Left lung (tissue), 10 donors: Measurements from ENCODE around the gene PRAMEF12. TPM values are rescaled to one million over a fixed set of nuclear protein-coding genes. Genes with fewer than 3 reads are reported as not detected.
A peak's percentile ranks its signal among the peaks of the same experiment; 100 is the strongest.
"Not testable (repeated sequence)": the region's sequence is repeated elsewhere in the genome, so short reads cannot be mapped to it uniquely, and the experiment has no call there.

Experiments
- ATAC-seq: fragments of 200-7000 bp; cut with Tn5 transposase; one replicate; pipeline ENCODE4 v1.9.1; 2020; ENCODE audit warnings: moderate library complexity
- DNase-seq, 4 donors: peaks; one replicate each; pipeline ENCODE4 v3.0.0-alpha.2; 2013 to 2020
- H3K27ac ChIP-seq, 2 donors: fragments of 200-600 bp; sonication (generic) in 1 of 2; one replicate each; pipeline versions ENCODE4 v1.5.0 to v1.8.0; 2020 to 2021
- H3K27me3 ChIP-seq, 2 donors: fragments of 200-600 bp; sonication (generic) in 1 of 2; one replicate each; pipeline versions ENCODE4 v1.5.0 to v1.8.0; 2020 to 2021
- H3K36me3 ChIP-seq, 2 donors: fragments of 200-600 bp; sonication (generic) in 1 of 2; one replicate each; pipeline versions ENCODE4 v1.5.0 to v1.8.0; 2020 to 2021
- H3K4me1 ChIP-seq, 2 donors: fragments of 200-600 bp; one replicate each; pipeline ENCODE4 v1.8.0; 2021
- H3K4me3 ChIP-seq, 2 donors: fragments of 200-600 bp; sonication (generic) in 1 of 2; one replicate each; pipeline versions ENCODE4 v1.5.0 to v1.8.0; 2020 to 2021; ENCODE audit warnings: mild to moderate bottlenecking in 1 of 2
- H3K9me3 ChIP-seq, 2 donors: fragments of 200-600 bp; sonication (generic) in 1 of 2; one replicate each; pipeline versions ENCODE4 v1.5.0 to v1.8.0; 2020 to 2021
- intact Hi-C, 2 donors: fragments of 100-400 bp; cut with DNase I; formaldehyde crosslinking; loops; one replicate each; pipeline versions ENCODE4 v1.11.2 to v1.14.2; 2022
- polyA plus RNA-seq, 6 donors: library from polyadenylated mRNA; unstranded; fragments of 120-200 nt; gene quantifications; one replicate each; pipeline ENCODE4 v1.2.1, GENCODE V29; 2013; ENCODE audit not compliant: insufficient read length in 6 of 6
- total RNA-seq, 2 donors: library from RNA; stranded (reverse); fragmentation: NEBNext Ultra II Directional; extraction: Animal tissue kit (Norgen Biotek cat#: 25700); gene quantifications; one replicate each; pipeline ENCODE4 v1.2.1, GENCODE V29; 2021
- TF ChIP-seq, protein P1 (sequence below), 2 donors: fragments of 200-600 bp; sonication (generic) in 1 of 2; IDR thresholded peaks; one replicate each; pipeline versions ENCODE4 v1.5.0 to v1.8.0; 2021; ENCODE audit warnings: antibody characterized with exemption in 2 of 2
- donor health status: DM: no; HTN: yes; CAD: no.
- donor health status: DM: no; HTN: no; CAD: no.

PRAMEF12 gene
- total and polyA plus RNA-seq, 8 donors: not detected

DNA sequence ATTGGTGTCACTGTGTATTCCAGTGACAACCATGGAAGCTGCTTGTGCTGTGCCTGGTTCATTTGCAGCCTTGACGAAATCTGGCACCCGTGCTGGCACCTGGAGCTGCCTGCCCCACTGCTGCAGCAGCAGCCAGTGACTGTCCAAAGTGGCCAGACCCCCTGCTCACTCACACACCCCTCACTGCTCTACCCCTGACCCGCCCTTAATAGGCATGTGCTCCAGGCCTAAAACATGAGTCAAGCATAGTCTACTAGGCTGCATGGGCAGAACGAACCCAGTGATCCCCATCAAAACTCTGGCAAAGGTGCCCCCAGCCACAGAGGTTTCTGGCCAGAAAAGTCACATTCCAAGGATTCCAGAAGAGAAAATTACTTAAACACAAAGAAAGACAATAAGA is 25.4 kb downstream of the PRAMEF12 start:
- intact Hi-C loops: no loop called here
- TF ChIP-seq, protein P1, sequence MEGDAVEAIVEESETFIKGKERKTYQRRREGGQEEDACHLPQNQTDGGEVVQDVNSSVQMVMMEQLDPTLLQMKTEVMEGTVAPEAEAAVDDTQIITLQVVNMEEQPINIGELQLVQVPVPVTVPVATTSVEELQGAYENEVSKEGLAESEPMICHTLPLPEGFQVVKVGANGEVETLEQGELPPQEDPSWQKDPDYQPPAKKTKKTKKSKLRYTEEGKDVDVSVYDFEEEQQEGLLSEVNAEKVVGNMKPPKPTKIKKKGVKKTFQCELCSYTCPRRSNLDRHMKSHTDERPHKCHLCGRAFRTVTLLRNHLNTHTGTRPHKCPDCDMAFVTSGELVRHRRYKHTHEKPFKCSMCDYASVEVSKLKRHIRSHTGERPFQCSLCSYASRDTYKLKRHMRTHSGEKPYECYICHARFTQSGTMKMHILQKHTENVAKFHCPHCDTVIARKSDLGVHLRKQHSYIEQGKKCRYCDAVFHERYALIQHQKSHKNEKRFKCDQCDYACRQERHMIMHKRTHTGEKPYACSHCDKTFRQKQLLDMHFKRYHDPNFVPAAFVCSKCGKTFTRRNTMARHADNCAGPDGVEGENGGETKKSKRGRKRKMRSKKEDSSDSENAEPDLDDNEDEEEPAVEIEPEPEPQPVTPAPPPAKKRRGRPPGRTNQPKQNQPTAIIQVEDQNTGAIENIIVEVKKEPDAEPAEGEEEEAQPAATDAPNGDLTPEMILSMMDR (IDR thresholded peaks at IDR 0.05): no peak
- Histone ChIP-seq H3K4me3 (no peak overlapping the region), H3K36me3 (no peaks in the 10 kb centered on the region), H3K9me3 (no peaks in the 10 kb centered on the region), H3K27ac (no peak overlapping the region), H3K4me1 (no peaks in the 10 kb centered on the region), H3K27me3 (no peaks in the 10 kb centered on the region)
- ATAC-seq (no peak), DNase-seq (no peak)

DNA sequence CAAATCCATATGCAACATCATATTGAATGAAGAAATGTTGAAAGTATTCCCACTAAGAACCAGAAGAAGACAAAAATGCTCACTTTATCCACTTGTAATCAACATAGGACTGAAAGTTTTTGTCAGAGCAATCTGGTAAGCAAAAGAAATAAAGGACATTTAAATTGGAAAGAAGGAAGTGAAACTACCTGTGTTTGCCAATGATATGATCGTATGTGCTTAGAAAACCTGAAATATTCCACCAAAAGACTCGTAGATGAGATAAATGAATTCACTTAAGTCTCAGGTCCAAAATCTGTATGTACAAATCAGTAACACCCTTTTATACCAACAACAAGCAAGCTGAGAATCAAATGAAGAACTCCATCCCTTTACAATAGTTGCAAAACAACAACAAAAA is 26.2 kb downstream of the PRAMEF12 start:
- Histone ChIP-seq H3K27me3 (no peaks in the 10 kb centered on the region), H3K36me3 (no peaks in the 10 kb centered on the region), H3K27ac (no peak overlapping the region), H3K4me3 (no peak overlapping the region), H3K9me3 (peaks cover 0 to 4% of the 10 kb centered on the region in 2 donors), H3K4me1 (no peaks in the 10 kb centered on the region)
- intact Hi-C loops: no loop called here
- TF ChIP-seq, protein P1 (IDR thresholded peaks at IDR 0.05): no peak
- ATAC-seq: no peak
- no peak for DNase-seq

DNA sequence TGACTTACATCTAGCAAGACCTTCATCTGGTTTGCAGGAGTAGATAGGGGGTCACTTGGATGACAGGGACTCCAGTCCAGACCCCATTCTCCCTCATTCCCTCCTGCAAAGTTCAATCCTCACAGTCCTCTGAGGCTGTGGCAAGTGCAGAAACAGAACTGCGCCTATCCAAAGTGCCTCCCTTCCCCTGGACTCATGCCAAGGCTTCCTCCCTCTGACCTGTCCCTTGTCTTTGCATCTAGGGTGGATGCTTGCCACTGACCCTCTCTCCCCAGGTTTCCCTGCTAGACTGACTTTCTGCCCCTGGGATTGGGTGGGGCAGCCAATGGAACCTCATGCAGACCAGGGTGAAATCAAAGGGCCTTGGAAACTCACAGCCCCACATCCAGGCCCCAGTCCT is 36.4 kb downstream of the PRAMEF12 start:
- TF ChIP-seq, protein P1 (IDR thresholded peaks at IDR 0.05): no peak
- peaks cover 0 to 6% of the 10 kb centered on the region in 2 donors for H3K9me3 ChIP-seq
- no peak overlapping the region for H3K4me3 ChIP-seq
- no peaks in the 10 kb centered on the region for H3K36me3 ChIP-seq
- no peak for ATAC-seq
- no peak for DNase-seq
- no peaks in the 10 kb centered on the region for H3K4me1 ChIP-seq
- peaks cover 0 to 5% of the 10 kb centered on the region in 2 donors for H3K27me3 ChIP-seq
- H3K27ac ChIP-seq: no peak overlapping the region
- intact Hi-C loops: no loop called here

DNA sequence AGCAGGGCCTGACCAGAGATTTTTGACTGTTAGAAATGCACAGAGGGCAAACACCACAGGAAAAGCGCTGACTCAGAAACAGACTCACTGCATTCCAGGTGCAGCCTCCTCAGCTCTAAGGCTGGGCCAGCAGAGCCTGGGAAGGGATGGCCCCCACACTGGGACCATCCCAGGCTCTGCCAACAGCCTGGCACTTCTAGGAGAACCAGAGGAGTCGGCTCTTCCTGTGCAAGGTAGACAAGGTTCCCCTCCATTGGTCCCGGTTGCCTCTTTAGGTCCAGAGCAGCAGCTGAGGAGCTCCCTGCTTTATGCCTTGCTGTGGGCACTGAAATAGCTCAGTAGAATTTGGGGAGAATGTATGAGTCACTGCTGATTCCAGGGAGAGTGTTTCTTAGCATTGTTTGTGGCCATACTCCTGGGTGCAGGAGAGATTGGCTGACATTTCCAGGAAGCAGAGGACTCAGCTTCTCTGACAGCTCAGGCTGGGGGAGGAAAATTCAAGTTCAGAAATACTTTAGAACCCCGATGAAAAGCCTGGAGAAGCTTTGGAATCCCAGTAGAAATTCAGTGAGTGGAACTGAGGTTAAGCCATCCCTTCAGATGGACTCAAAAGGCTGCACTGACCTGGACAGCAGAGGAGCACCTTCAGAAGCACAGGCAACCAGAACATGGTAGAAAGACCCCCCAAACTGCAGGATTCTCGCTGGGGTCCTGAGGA is 37.3 kb downstream of the PRAMEF12 start:
- Histone ChIP-seq H3K4me1 (no peaks in the 10 kb centered on the region), H3K27ac (no peak overlapping the region), H3K36me3 (no peaks in the 10 kb centered on the region), H3K9me3 (no peaks in the 10 kb centered on the region), H3K4me3 (no peak overlapping the region), H3K27me3 (peaks cover 0 to 5% of the 10 kb centered on the region in 2 donors)
- peak; percentile 25 for ATAC-seq
- no peak for DNase-seq
- intact Hi-C loops: no loop called here
- TF ChIP-seq, protein P1 (IDR thresholded peaks at IDR 0.05): no peak

DNA sequence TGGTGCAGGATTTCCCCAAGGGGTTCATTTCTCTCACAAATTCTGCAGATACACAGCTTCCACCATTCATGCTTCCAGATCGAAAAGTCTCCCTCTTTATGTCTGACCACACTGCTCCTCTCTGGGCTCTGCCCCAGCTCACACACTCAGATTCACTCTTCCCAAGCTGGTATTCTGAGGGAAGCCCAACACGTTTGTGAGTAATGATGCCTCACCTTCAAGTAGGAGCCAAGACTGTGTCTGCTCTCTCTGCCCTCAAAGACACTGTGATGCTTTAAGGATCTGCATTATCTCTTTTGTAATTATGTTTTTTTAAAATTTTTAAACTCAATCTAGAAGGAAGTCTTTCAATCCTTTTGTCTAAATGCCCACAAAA is 37.9 kb downstream of the PRAMEF12 start:
- intact Hi-C loops: no loop called here
- H3K4me1 ChIP-seq: no peaks in the 10 kb centered on the region
- no peaks in the 10 kb centered on the region for H3K9me3 ChIP-seq
- TF ChIP-seq, protein P1 (IDR thresholded peaks at IDR 0.05): no peak
- no peak for ATAC-seq
- H3K4me3 ChIP-seq: no peak overlapping the region
- peaks cover 0 to 4% of the 10 kb centered on the region in 2 donors for H3K27me3 ChIP-seq
- no peak for DNase-seq
- no peaks in the 10 kb centered on the region for H3K36me3 ChIP-seq
- no peak overlapping the region for H3K27ac ChIP-seq

DNA sequence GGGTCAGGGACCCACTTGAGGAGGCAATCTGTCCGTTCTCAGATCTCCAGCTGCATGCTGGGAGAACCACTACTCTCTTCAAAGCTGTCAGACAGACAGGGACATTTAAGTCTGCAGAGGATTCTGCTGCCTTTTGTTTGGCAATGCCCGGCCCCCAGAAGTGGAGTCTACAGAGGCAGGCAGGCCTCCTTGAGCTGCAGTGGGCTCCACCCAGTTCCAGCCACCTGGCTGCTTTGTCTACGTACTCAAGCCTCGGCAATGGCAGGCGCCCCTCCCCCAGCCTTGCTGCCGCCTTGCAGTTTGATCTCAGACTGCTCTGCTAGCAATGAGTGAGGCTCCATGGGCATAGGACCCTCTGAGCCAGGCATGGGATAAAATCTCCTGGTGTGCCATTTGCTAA is 45.5 kb downstream of the PRAMEF12 start:
- H3K4me1 ChIP-seq, H3K9me3 ChIP-seq, ATAC-seq, H3K4me3 ChIP-seq, intact Hi-C loops, H3K27ac ChIP-seq, DNase-seq, H3K36me3 ChIP-seq: not testable (repeated sequence)
- H3K27me3 ChIP-seq: peaks cover 0 to 27% of the 10 kb centered on the region in 2 donors
